ENCODE measurements around the gene SPDEF. TPM values are rescaled to one million over a fixed set of nuclear protein-coding genes. Genes with fewer than 3 reads are reported as not detected.

SPDEF gene
- total and polyA plus RNA-seq, 2 donors (not counting 1 experiment from before 2014, with no cell fraction given), result 0.10 TPM; not detected in 1

- Histone ChIP-seq H3K9ac (ENCODE audit: low read length) (no peak overlapping the region), H4K20me1 (ENCODE audit: control insufficient read depth, insufficient read depth, low read length, poor library complexity, severe bottlenecking) (no peaks in the 10 kb centered on the region), H3K9me3 (ENCODE audit: control extremely low read depth in 1 of 3, control insufficient read depth in 2 of 3, insufficient read depth in 1 of 3, low read length in 2 of 3) (no peaks in the 10 kb centered on the region), H3K4me1 (ENCODE audit: control insufficient read depth in 2 of 2, insufficient read depth in 2 of 2, low read length in 2 of 2) (no peaks in the 10 kb centered on the region), H3K27me3 (replicated peaks in 1 of 4; ENCODE audit: control extremely low read depth in 1 of 4, control insufficient read depth in 3 of 4, insufficient read depth in 4 of 4, low read length in 3 of 4) (no peaks in the 10 kb centered on the region), H3K79me2 (ENCODE audit: control insufficient read depth, insufficient read depth, low read length) (no peaks in the 10 kb centered on the region), H3K36me3 (replicated peaks in 1 of 2; ENCODE audit: control extremely low read depth in 1 of 2, control insufficient read depth in 1 of 2, extremely low read depth in 1 of 2, insufficient read depth in 2 of 2, low read length in 1 of 2) (no peaks in the 10 kb centered on the region), H2AFZ (ENCODE audit: insufficient read depth, low read depth, low read length, poor library complexity, severe bottlenecking) (no peak overlapping the region), H3K4me3 (ENCODE audit: control extremely low read depth in 1 of 5, extremely low read depth in 1 of 5, insufficient read depth in 1 of 5, low read depth in 2 of 5, low read length in 4 of 5) (no peak overlapping the region), H3K27ac (ENCODE audit: low read length in 2 of 2) (no peak overlapping the region), H3K4me2 (replicated peaks; ENCODE audit: low read depth, low read length, poor library complexity, severe bottlenecking) (no peak overlapping the region)
- WGBS (ENCODE audit: insufficient coverage), result 92% methylated on average over 2 of the region's 3 CpGs
- no peaks in the 10 kb centered on the region for H3K9me3 Mint-ChIP-seq (ENCODE audit: insufficient read depth)
- no peak for DNase-seq
- ChIA-PET POLR2A (no interaction called here), CTCF (no interaction called here)
- no peak overlapping the region for H3K27ac Mint-ChIP-seq
- ATAC-seq (ENCODE audit: low read depth), result no peak
- intact Hi-C loops (cut with micrococcal nuclease), result no loop called here
- no peak overlapping the region for H3K4me3 Mint-ChIP-seq
- H3K27me3 Mint-ChIP-seq, result no peaks in the 10 kb centered on the region
- TF ChIP-seq CTCF (IDR thresholded peaks at IDR 0.05), result no peak
- no peak for TF ChIP-seq EZH2 (IDR thresholded peaks at IDR 0.05; ENCODE audit: borderline replicate concordance, insufficient read depth, low read depth, low read length, poor library complexity, severe bottlenecking)
- H3K4me1 Mint-ChIP-seq, result no peaks in the 10 kb centered on the region
Measured at GRCh38 chr6:34536251-34536958, 19.7 kb downstream of the SPDEF start.

- Histone ChIP-seq H3K79me2 (ENCODE audit: control insufficient read depth, insufficient read depth, low read length) (no peaks in the 10 kb centered on the region), H3K9ac (ENCODE audit: low read length) (no peak overlapping the region), H3K4me1 (ENCODE audit: control insufficient read depth in 2 of 2, insufficient read depth in 2 of 2, low read length in 2 of 2) (no peaks in the 10 kb centered on the region), H3K36me3 (replicated peaks in 1 of 2; ENCODE audit: control extremely low read depth in 1 of 2, control insufficient read depth in 1 of 2, extremely low read depth in 1 of 2, insufficient read depth in 2 of 2, low read length in 1 of 2) (no peaks in the 10 kb centered on the region), H3K27me3 (replicated peaks in 1 of 4; ENCODE audit: control extremely low read depth in 1 of 4, control insufficient read depth in 3 of 4, insufficient read depth in 4 of 4, low read length in 3 of 4) (no peaks in the 10 kb centered on the region), H3K4me3 (ENCODE audit: control extremely low read depth in 1 of 5, extremely low read depth in 1 of 5, insufficient read depth in 1 of 5, low read depth in 2 of 5, low read length in 4 of 5) (no peak overlapping the region), H2AFZ (ENCODE audit: insufficient read depth, low read depth, low read length, poor library complexity, severe bottlenecking) (no peak overlapping the region), H3K4me2 (replicated peaks; ENCODE audit: low read depth, low read length, poor library complexity, severe bottlenecking) (no peak overlapping the region), H3K9me3 (ENCODE audit: control extremely low read depth in 1 of 3, control insufficient read depth in 2 of 3, insufficient read depth in 1 of 3, low read length in 2 of 3) (no peaks in the 10 kb centered on the region), H3K27ac (ENCODE audit: low read length in 2 of 2) (no peak overlapping the region), H4K20me1 (ENCODE audit: control insufficient read depth, insufficient read depth, low read length, poor library complexity, severe bottlenecking) (no peaks in the 10 kb centered on the region)
- DNase-seq (no peak), ATAC-seq (ENCODE audit: low read depth) (no peak)
- Mint-ChIP-seq H3K27ac (no peak overlapping the region), H3K4me3 (no peak overlapping the region), H3K9me3 (ENCODE audit: insufficient read depth) (no peaks in the 10 kb centered on the region), H3K27me3 (no peaks in the 10 kb centered on the region), H3K4me1 (no peaks in the 10 kb centered on the region)
- WGBS (ENCODE audit: insufficient coverage), result 88% methylated on average over 9 of the region's 11 CpGs
- TF ChIP-seq EZH2 (IDR thresholded peaks at IDR 0.05; ENCODE audit: borderline replicate concordance, insufficient read depth, low read depth, low read length, poor library complexity, severe bottlenecking) (no peak), CTCF (IDR thresholded peaks at IDR 0.05) (no peak)
- intact Hi-C loops (cut with micrococcal nuclease), result no loop called here
- ChIA-PET CTCF (no interaction called here), POLR2A (no interaction called here)
Measured at GRCh38 chr6:34535646-34536045, 20.5 kb downstream of the SPDEF start.

Measured in B cell (primary cell).